Heart left ventricle (tissue), 13 donors: ENCODE data around the gene ULK4.

Experiments used
- POLR2A ChIP-seq, 2 donors: fragments of 450-650 bp; IDR thresholded peaks; one replicate each; pipeline ENCODE4 v1.6.1; 2017; ENCODE audit warnings: antibody characterized with exemption in 2 of 2, mild to moderate bottlenecking in 2 of 2, moderate library complexity in 2 of 2
- TF ChIP-seq, protein P1 (sequence below), 12 donors: fragments of 200-600 bp; sonication (generic) in 4 of 12; IDR thresholded peaks; one replicate each; pipeline versions ENCODE4 v1.5.0 to v1.8.0; 2018 to 2022; ENCODE audit warnings: antibody characterized with exemption in 12 of 12, mild to moderate bottlenecking in 5 of 12
- donor health status: ischemic (EF 13 %, LVEDD 7.1; RV severe dilation, severe dysfunction).
- donor health status: DM: no; HTN: yes; CAD: no.
- donor health status: DM: no; HTN: no; CAD: no.
- donor health status: ischemic (EF 25% LVEDD 6.9; RV normal size, moderate dysfunction).
- donor health status: ischemic (EF 25% LVEDD 5.7; RV mildly dilated, moderate dysfunction).
- donor health status: ischemic (EF 35%, LVEDD 5.7; RV mildly dilated, moderate dysfunction).
- donor health status: nonischemic (EF 11% LVEDD 7.7; RV severe dilation, severe dysfunction).
- donor health status: DM: yes; HTN: yes; CAD: no.
- donor health status: PGD.
- donor health status: ischemic (EF 29% LVEDD 5.4; RV normal size, mild dysfunction).
- donor health status: nonischemic (EF 23%, LVEDD 6.1; RV moderate dilation, normal function).

DNA sequence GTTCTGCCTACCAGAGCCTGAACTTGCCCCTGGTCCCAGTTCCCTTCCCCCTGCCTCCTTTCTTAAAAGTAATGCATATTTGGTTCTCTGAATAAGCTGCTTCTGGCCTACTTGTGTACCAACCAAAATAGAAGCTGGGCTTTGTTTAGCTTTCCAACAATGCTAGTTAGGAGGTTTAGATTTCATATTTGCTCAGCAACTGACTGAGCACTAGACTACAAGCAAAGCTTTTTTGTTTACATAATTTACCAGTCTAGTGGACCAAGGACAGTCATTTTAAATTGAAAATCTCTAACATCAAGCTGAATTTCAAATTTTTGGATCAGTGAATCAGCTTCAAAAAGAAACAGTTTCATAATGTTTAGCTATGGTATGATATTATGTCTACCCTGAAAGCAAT lies 331.2 kb downstream of the ULK4 start:
- TF ChIP-seq, protein P1, sequence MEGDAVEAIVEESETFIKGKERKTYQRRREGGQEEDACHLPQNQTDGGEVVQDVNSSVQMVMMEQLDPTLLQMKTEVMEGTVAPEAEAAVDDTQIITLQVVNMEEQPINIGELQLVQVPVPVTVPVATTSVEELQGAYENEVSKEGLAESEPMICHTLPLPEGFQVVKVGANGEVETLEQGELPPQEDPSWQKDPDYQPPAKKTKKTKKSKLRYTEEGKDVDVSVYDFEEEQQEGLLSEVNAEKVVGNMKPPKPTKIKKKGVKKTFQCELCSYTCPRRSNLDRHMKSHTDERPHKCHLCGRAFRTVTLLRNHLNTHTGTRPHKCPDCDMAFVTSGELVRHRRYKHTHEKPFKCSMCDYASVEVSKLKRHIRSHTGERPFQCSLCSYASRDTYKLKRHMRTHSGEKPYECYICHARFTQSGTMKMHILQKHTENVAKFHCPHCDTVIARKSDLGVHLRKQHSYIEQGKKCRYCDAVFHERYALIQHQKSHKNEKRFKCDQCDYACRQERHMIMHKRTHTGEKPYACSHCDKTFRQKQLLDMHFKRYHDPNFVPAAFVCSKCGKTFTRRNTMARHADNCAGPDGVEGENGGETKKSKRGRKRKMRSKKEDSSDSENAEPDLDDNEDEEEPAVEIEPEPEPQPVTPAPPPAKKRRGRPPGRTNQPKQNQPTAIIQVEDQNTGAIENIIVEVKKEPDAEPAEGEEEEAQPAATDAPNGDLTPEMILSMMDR (IDR thresholded peaks at IDR 0.05), result no peak
- TF ChIP-seq POLR2A (IDR thresholded peaks at IDR 0.05), result no peak
